HG03060 (cell line): ENCODE results near the gene USP6NL.
A peak's percentile ranks its signal among the peaks of the same experiment; 100 is the strongest.
"Not testable (repeated sequence)": the region's sequence is repeated elsewhere in the genome, so short reads cannot be mapped to it uniquely, and the experiment has no call there.

Experiments
- ATAC-seq: cut with Tn5 transposase; IDR thresholded peaks from one replicate; pipeline ENCODE4 v1.9.1; 2021; ENCODE audit warnings: low read depth, moderate number of reproducible peaks; ENCODE audit not compliant: unreplicated experiment

The USP6NL gene

DNA sequence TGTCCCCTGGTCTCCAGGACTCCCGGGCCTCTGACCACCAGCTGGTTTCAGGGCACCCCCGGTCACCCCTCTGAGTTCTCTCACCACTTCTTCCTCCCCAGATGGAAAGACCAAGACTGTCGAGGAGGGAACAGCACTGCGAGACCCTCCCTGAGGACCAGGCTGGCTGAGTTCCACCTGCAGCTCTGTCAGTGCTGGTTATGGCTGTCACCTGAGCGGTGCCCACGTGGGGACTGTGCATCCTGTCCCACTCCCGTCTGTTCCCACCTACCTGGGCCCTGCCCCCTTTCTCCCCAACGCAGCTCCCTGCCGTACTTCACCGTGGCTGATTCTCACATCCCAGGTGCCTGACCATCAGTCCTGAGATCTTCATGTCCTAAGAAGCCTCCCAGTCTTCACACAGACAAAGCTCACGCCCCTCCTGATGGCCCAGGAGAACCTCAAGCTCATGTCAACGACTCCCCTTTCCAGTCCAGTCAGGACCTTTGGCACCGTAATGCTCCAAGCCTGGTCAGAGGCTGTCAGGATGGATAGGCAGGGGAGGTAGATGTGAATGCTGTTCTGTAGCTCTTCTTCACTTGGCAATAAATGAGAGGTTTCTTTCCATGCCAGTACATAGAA, 159.7 kb downstream of the USP6NL start:
- ATAC-seq: no peak

DNA sequence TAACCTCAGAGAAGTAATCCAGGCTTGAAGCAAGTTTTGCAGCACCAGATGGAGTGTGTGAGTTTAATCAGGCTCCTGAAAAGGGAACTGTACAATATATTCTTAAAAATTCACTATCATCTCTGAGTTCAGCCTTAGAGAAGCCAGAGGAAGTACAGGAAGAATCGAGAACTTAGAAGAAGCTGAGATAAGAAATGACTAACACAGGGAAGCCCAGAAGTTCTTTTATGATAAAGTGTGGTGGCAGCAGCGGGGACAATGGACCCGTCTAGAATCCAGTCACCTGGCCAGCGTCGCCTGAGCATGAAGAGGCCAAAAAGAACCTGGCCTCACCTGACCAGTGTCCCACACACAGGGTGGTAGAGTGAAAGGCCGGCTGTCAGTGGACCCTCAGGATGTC, 161.0 kb downstream of the USP6NL start:
- no peak for ATAC-seq

DNA sequence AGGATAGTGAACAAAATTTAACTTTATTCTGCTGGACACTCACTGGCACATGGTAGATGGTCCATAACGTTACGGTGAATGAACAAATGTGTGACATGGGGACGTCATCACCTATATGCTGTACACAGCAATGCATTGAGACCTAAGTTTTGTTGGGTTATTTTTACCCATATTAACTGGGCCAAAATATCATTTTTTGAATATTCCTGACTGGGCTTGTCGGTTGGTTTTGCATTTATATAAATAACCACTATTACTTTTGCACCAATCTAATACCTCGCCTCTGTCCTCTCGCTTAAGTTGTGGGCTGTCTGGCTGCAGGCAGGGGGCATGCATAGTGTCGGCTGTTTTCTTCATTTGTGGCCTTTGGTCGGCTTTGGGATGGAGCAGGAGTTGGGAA, 161.7 kb downstream of the USP6NL start:
- ATAC-seq: no peak

DNA sequence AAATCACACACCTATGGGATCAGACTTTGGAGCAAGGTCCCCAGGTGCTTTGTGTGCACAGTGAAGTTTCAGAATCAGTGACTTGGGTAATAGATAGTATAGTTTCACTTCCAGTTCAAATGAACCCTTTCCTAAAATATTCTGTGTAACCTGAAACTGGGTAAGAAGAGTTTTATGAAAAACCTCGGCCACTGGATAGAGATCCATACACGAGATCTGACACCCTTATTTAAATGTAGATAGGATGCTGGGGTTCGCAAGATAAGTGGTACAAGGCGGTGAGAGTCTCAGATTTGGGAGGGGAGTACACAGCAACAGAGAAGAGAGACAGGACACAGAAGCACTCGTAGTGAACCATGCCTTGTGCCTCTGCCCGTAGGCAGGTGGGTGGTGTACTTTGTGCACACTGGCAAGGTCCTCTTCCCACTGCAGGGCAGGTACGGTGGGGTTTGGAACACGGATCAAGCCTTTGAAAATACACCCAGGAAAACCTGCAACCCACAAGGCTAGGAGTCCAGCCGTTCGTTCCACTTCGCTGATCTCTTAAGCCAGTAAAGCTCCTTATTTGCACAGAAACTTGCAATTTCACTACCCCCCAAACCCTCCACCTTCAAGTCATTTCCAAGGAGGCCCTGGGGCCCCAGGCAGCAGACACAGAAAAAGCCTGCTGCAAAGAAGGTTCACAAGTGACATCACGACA, 162.8 kb downstream of the USP6NL start:
- ATAC-seq: peak; percentile 85

DNA sequence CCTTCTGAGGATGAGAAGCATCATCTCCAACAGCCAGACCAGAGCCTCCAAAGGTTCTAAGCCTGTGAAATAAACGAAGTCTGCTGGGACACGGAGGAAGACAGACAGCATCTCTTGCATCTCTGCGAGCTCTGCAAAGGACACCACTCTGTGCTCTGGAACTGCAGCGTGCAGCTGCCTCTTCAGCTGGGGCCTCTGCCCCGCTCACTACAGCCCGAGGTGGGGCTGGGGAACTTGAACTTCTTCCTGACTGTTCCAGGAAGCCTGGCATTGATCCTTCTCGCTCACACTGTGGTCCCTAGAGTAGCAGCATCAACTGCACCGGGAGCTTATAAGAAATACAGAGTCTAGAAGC, 163.3 kb downstream of the USP6NL start:
- ATAC-seq: peak; percentile 15

DNA sequence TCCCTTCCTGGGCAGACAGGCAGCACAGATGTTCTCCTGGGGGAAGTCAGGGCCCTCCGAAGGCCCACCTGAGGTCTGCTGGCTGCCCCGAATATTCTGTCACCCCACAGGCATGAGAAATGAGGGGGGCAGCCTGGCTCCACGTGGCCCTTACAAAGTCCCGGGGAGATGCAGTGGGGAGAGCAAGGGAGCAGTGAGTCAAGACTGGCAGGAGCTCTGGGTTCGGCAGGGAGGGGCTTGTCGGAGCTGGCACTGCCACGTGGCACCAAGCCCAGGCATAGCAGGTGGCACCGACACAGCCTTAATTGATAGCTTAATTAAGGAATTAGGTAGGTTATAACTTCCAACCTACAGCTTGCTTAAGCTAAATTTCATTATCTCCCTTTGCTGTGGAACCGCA, 163.9 kb downstream of the USP6NL start:
- no peak for ATAC-seq

DNA sequence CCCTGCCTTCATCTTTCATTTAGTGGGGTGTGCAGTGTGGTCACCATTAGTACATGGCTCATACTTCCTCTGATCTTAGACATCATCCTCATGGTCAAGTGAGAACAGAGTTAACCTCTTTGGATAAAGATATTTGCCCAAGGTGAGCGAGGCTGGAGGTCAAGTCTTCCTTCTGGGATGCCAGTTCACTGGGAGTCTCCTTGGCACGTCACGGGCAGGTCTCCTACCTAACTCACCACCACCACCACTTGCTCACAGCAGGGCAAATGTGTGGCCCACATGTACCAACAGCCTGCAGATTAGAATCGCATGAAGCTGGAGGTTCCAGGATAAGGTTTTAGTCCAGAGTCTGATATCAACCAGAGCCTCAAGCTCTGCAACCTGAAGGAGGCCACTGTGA, 164.6 kb downstream of the USP6NL start:
- ATAC-seq: no peak

DNA sequence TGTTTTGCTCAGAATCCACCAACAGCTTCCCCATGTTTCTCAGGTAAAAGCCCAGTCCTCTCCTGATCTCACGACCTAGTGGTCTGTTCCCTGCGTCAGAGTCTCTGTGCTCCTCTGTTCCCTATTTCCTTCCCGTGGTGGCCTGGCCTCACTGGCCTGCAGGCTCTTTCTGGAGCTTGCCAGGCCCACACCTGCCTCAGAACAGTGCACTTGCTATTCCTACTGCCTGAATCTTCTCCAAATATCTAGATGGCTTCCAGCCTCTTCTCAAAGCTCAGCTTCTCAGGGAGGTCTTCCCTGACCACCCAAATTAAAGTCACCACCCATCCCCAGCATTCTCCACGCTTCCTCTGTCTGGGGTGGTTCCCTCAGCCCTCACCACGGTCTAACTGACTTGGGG, 165.3 kb downstream of the USP6NL start:
- no peak for ATAC-seq

DNA sequence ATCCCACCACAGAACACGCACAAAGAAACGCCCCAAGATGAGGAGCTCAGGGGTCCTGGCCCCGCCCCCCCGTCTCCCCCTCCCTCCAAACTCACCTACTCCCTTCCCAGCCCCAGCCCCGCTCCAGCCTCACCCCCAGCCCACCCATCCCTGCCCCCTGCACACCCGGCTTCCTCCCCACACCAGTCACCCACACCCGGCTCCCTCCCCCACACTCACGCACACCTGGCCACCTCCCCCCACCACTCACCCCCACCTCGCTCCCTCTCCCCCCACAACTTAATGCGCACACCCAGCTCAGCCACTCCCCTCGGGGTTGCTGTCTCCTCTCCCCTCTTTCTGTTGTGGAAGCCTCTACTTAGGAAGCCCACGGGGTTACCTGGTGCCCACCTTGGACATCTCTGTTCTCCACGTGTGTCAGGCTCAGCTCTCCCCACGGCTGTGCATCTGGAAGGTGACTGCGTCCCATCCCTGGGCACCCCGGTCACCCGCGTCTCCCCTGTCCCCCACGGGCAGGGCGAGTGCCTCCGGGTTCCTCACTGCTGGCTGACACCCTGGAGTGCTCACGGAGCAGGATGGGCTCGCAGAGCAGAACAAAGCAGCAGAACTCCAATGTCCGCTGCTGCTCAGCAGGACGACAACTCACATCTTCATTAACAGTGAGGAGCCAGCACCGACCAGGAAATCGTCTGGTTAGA, 166.8 kb downstream of the USP6NL start:
- ATAC-seq: no peak

DNA sequence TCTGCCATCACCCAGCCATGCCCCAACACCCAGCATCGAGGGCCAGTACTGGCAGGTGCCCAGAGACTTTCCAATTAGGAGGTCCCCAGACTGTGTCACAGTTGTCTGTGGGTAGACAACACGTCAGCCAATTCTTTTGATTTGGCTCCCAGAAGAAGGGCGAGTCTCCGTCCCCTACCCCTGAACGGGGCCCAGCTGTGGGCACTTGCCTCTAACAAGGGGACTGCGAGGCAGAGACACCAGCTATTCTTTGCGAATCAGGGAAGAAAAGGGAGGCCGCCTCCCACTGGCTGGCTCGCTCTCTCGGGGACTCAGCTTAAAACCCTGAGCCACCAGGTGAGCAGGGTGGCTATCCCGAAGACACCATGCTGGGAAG, 167.3 kb downstream of the USP6NL start:
- ATAC-seq: no peak

DNA sequence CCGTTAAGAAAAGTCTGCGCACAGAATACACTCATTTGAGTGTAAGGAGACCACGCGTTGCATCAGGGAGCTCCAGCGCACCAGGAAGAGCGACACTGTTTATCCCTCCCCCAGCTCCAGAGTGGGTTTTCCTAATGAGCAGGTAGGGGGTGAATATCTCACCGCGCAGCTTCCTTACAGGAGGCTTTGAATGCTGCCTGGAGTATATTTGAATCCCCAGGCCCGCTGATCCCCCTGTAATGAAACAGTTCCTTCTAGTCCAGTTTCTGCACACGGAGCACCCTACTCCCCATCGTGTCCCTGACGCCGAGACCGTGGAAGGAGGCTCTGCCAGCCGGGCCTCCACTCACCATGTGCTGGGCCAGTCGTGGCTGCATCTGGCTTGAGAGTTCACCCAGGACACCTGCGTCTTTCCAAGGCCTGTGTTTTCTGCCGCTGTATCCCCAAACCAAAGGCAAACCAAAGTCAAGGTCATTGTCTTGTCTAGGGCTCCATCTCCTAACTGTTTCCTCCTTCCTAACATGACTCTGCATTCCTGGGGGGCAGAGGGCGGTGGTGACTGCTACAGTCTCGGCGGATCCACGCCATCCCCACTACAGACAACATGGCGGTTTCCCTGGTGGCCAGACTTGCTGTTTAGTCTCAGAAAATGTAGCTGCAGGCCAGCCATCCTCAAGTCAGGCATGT, 167.8 kb downstream of the USP6NL start:
- no peak for ATAC-seq

DNA sequence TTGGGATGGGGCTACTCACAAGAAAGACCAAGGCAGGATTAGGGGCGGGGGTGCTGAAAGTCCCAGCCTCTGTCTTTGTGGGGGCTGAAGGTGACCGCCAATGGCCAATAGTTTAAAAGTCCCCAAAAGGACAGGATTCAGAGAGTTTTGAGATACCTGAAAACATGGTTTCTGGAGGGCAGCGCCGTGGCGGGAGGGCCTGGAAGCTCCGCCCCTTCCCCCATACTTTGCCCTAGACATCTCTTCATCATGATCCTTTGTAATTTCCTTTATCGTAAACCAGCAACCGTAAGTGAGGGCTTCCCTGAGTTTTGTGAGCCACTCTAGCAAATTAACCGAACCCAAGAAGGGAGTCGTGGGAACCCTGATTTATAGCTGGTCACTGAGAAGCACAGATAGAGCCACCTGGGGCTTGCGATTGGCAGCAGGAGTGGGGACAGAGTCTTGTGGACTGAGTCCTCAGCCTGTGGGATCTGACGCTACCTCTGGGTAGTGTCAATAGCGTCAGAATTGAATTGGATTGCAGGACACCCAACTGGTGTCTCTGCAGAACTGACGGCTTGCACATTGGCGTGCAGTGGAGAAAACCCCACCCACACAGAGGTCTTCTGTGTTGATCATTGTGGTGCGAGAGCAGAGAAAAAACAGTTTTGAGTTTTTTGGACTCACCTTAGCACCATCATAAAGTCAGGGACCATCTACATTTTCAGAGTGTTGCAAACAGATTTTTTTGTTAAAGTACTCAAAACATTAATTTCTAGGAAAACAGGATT, 169.3 kb downstream of the USP6NL start:
- no peak for ATAC-seq

DNA sequence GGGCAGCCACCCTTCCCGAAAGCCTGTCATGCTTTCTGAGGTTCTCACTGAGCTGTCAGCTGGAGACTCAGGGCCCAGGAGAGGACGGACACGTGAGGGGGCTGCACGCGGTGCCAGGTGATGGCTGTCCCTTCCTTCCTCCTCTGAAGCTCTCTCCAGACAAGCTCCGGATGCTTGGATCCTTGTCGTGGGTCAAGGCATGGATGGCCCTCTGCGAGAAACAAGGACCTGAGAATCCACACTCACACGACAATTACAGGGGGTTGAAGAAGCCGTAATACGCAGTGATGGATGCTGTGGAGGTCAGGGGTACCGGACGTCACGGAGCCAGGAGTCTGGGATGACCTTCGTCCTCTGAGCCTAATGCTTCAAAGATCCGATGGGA, 170.3 kb downstream of the USP6NL start:
- no peak for ATAC-seq

DNA sequence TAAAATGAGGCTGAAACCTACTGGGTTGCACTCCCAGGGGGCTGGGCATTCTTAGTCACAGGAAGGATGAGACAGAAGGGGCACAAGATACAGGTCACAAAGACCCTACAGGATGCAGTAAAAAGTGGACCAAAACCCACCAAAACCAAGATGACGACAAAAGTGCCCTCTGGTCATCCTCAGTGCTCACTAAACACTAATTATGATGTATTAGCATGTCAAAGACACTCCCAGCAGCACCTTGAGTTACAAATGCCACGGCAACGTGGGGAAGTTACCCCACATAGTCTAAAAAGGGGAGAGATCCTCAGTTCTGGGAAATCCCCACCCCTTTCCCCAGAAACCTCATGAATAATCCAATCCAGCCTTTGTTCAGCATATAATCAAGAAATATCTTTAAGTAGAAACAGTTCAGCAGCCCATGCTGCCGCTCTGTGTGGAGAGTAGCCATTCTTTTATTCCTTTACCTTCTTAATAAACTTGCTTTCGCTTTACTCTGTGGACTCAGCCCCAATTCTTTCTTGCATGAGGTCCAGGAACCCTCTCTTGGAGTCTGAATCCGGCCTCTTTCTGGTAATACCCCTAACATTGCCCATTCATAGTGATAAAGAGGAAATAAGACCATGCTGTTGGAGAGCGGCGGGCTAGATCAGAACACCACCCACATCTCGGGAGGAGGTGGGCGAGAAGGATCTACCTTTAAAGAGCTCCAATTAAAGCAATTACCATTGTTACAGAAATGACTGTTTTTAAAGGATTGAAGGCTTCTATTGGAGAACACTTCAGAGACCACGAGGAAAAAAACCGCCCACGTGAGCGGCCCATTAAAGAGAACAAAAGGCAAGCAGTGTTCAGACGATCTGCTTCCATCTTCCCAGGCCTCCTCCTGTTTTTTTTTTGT, 170.9 kb downstream of the USP6NL start:
- no peak for ATAC-seq

DNA sequence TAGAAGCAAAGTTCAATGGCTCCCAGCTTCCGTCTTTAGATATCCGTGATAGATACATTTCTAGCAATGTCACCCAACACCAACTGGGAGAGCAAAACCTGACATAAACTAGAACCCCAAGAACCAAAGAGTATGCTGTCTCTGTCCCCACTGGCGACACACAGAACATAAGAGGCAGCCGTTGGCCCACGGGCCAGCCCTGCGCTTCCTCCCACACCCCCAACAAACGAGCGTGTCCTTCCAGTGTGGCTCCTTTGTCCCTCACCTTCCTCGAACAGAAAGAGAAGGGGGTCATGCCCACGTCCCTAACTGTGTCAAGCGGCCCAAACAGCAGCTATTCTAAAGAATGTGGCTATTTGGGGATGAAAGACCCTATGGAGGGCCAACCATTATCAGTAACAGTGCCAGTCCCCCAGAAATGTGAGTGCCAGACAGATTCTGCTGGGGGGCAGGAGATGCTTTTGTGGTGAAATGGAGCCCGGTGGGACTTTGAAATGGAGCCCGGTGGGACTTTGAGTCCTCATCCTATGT, 171.9 kb downstream of the USP6NL start:
- ATAC-seq: no peak

DNA sequence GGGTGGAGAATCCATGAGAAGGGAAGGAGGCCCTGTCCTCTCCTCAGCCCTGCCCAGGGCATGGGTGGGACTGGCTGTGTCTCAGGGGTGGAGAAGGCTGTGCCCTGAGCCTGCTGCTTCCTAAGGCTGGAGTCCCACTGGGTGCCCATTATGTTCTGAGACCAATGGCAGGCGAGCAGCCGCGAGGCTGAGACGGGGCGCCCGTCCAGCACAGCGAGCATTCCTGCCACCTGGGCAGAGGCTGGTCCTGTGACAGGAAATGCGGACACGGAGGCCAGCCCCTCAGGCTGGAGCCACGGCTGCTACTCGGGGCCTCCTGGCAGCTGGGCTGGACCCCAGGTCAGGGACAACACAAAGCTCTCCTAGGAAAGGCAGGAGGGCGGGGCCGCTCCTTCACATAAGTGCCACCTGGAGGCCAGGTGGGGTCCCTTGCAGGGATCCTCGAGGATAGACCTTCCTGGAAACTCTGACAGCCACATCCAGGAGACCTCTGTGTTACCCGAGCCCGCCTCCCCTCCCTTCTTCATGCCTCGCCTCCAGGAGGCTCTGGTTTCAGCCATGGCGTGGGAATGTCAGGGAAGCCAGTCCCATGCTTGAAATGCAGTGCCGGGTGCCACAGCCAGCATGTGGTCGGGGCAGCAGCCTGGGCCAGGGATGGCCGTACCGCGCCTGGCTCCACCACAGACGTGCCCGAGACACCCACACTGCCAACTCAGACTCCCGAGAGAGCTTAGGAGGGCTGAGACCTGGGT, 173.9 kb downstream of the USP6NL start:
- no peak for ATAC-seq

DNA sequence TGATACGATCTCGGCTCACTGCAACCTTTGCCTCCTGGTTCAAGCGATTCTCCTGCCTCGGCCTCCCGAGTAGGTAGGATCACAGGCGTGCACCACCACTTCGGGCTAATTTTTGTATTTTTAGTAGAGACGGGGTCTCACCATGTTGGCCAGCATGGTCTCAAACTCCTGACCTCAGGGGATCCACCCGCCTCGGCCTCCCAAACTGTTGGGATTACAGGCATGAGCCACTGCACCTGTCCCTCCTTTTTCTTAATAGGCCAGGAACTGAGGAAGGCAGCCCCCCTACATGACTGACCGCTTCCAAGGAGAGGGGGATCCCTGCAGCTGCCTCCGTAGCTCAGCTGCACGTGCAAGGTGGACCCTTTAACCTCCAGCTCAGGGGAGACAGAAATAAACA, 175.0 kb downstream of the USP6NL start:
- not testable (repeated sequence) for ATAC-seq

DNA sequence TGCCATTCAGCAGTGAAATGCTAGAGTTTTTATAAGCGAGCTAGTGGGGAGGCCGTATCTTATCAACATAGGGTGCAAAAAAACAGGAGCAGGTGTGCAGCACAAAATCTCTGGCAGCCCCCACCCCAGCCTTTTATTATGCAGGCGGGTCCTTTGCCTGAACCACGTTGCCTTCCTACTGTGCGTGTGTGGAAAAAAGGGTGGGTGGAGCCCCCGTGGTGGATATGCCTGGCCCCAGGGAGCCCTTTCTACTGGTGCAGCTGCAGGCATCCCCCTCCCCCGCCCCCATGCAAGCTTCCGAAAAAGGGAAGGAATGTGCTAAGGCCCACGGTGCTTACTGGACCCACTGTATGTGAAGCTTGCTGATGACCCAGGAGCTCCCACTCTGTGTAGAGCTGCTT, 175.9 kb downstream of the USP6NL start:
- ATAC-seq: no peak

DNA sequence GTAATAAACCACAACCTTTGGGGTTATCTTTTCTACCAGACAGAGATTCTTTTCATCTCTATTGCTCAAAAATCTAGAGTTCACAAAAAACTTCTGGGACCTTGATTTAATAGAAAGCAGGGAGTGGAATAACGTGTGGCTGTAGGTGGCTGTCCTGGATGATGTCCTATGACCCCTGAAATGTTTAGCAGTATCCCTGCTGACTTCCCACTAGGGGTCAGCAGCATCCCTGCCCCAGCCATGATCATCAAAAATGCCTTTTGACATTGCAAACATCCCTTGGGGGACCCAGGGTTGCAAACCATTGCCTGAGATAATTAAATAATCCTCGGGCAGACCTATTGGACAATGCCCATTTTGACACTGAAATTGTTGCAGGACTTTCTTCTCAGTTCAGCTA, 177.1 kb downstream of the USP6NL start:
- no peak for ATAC-seq
